HG02943 (cell line): Measurements from ENCODE around the gene IRGC.
"Not testable (repeated sequence)": the region's sequence is repeated elsewhere in the genome, so short reads cannot be mapped to it uniquely, and the experiment has no call there.

Source experiments
- ATAC-seq: cut with Tn5 transposase; IDR thresholded peaks from one replicate; pipeline ENCODE4 v1.9.1; 2021; ENCODE audit warnings: mild to moderate bottlenecking, low read depth, moderate library complexity; ENCODE audit not compliant: unreplicated experiment

The IRGC gene, protein sequence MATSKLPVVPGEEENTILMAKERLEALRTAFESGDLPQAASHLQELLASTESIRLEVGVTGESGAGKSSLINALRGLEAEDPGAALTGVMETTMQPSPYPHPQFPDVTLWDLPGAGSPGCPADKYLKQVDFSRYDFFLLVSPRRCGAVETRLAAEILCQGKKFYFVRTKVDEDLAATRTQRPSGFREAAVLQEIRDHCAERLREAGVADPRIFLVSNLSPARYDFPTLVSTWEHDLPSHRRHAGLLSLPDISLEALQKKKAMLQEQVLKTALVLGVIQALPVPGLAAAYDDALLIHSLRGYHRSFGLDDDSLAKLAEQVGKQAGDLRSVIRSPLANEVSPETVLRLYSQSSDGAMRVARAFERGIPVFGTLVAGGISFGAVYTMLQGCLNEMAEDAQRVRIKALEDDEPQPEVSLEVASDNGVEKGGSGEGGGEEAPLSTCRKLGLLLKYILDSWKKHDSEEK

DNA sequence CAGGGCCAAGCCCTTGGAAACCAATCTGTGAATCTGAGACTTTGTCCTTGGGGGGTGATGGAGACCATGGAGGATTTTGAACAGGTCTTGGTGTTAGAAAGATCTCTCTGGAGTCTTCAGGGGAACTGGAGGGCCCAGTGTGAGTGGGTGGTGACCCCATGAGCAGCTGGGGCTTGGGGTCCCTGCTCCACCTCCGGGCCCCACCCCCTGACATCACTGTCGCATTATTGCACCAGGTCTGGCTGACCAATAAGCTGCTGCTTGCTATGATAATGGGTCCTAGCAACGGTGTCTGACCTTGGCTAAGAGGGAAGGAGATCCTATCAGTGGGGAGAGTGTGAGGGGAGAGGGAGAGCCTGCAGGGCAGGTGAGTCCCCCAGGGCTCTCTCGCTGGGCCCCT, at the start of gene IRGC:
Gene IRGC (plus strand): TSS at position 301 of the 400 bp plus-strand sequence. CDS start 2,483 bp downstream, outside the sequence.
- no peak for ATAC-seq

DNA sequence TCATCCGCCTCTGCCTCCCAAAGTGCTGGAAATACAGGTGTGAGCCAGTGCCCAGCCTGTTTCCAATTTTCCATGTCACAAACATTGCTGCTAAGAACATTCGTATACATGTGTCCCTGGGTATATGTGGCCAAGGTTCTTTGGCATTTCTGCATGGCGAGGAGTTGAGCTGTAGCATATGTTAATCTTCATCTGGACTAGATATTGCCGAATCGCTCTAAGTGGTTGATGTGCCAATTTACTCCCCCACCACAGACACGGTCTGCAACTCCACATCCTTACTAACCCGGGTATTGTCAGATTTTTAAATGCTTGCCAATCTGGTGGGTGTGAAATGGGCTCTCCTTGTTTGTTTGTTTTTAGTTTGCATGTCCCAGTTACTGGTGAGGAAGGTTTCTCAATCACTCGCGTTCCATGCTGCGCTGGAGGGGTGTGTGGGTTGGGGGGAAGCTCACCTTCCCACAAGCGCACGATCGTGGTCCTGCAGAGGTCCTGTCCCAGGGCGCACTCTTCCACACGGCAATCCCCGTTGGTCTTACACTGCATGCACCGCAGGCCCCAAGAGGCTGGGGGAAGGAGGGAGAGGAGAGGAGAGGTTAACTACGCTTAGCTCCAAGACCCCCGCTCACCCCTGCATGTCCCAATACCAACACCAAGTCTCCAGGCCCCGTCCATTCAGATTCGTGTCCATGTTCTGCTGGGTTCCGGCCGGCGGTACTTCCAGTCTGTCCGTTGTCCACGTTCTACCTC, 48.6 kb upstream of the IRGC start:
- ATAC-seq, result no peak

DNA sequence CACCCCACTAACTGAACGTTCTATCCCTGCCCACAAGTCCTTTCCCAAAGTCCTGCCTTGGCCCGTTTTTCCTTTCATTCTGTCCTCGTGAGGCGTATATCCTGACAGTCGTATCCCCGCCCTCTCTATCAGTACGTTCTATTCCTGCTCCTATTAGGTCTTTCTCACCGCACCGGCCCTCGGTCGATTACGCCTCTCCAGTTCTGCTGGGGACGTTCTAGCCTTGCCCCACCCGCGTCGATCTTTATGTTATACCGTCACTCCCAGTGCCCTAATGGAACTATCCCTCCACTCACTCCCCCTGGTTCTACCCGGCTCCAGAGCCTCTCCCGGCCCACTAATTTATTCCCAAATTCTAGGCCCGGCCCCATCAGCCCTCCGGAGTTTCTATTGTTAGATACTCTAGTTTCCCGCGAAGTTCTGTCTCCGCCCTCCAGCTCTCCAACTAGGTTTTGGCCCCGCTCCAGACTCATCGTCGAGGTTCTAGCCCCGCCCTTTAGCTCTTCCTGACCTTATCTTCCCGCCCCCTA, 47.9 kb upstream of the IRGC start:
- ATAC-seq, result no peak

DNA sequence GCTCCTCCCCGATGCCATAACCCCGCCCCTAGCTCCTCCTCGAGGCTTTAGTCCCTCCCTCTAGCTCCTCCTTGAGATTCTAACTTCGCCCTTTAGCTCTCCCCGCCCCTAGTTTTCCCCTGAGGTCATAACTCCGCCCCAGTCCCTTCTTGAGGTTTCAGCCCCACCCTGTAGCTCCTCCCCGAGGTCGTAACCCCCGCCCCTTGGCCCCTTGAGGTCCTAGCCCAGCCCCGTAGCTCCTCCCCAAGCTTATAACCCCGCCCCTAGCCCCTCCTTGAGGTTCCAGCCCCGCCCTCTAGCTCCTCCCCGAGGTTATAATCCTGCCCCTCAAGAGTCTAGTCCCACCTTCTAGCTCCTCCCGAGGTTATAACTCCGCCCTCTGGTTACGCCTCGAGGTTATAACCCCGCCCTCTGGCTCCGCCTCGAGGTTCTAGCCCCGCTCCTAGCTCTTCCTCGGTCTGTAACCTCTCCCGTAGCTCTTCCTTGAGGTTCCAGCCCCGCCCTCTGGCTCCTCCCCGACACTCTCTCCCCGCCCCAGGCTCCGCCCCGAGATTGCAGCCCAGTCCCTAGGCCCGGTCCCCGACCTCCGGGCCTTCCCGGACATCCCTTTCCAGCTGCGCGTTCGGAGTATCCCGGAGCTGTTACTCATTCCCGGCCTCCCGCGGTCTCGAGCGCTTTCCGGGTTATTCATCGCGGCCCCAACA, 47.3 kb upstream of the IRGC start:
- ATAC-seq, result peak; percentile 84

DNA sequence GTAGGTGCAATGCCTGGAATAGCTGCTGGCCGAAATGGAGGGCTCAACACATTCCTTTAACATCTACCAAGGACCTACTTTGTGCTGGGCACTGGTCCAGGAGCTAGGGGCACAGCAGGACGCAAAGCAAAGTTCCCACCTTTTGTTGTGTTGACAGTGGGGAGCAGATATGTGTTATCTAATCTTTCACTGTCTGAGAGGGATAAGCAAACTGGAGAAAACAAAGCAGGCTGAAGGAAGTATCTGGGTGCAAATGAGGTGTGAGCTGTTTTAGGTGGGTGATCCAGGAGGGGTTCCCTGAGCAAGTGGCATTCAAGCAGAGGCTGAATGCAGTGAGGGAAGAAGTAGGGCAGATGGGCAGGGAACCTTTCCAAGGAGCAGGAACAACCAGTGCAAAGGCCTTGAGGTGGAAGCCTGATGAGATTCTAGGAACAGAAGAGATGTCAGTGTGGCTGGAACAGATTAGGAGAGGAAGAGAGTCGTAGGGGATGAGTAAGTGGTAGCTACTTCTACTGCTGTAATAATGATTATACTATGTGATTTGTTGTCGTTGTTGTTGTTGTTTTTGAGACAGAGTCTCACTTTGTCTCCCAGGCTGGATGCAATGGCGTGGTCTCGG, 43.7 kb upstream of the IRGC start:
- ATAC-seq, result no peak

DNA sequence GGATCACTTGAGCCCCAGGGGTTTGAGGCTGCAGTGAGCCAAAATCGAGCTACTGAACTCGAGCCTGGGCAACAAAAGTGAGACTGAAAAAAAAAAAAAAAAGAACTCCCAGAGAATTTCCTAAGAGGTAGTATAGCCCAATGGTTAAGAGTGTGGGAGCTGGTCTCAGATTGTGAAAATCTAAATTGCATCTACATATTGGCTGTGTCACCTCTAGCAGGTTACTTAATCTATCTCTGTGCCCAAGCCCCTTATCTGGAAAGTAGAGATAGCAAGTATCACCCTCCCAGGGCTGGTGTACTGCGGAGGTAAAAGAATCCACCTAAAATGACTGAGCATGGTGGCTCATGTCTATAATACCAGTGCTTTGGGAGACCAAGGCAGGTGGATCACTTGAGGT, 42.2 kb upstream of the IRGC start:
- no peak for ATAC-seq

DNA sequence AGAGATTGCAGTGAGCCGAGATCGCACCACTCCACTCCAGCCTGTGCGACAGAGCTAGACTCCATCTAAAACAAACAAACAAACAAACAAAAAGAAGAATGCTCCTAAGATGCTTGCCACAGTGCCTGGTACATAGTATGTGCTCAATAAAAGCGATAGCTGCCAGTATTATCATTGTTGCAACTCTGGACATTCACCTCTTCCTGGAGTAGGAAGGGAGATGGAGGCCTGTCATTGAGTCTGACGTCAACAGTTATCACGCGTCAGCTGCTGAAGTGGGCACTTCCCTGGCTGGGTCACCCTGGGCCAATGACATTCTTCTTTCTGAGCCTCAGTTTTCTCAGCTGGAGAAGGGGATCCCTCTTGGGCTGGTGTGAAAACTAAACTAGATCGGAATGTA, 41.7 kb upstream of the IRGC start:
- ATAC-seq, result no peak

DNA sequence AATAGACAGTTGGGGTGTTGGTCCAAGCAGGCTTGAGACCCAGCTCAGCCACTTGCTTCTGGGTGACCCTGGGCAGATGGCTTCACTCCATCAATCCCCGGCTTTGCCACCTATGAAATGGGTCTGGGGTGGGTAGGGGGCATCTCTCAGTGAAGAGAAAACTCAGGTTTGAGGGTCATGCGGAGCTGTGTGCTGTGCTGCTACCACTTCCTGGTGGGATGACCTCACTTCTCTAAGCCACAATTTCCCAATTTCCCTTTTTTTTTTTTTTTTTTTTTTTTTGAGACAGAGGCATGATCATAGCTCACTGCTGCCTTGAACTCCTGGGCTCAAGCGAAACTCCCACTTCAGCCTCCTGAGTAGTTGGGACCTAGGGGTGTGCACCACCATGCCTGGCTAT, 41.3 kb upstream of the IRGC start:
- ATAC-seq, result no peak

DNA sequence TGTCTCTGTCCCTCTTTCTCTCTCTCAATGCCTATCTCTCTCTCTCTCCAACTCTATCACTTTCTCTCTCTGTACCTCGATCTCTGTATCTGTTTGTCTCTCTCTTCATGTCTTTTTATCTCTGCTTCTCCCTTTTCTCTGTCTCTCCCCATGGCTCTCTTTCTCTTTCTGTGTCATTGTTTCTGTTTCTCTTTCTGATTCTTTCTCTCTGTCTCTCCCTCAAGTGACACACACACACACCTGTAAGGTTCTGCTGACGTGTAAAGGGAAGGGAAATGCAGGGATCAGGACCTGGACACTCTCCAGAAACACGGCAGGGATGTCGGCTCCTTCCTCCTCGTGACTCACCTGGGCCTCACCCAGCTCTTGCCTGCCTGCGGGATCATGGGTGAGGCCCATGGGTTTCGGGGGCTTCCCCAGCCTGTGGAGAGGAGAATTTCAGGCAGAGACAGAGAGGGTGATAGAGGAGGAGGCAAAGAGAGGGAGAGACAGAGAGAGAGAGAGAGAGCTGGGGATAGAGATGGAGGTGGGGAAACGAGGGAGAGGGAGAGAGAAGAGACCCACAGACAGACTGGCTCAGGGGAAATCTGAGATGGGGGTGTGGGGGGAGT, 40.5 kb upstream of the IRGC start:
- peak; percentile 69 for ATAC-seq

DNA sequence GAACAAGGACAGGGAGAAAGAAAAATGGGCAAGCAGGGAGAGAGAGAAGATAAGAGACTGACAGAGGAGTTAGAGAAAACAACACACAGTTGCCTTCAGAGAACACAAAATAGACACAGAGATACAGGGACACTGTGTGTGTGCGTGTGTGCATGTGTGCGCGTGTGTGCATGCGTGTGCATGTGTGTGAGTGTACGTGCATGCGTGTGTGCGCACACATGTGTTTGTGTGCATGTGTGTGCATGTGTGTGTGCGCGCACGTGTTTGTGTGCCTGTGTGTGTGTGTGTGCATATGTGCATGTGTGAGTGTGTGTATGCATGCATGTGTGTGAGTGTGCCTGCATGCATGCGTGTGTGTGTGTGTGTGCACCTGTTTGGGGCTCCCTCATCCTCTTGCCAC, 40.0 kb upstream of the IRGC start:
- ATAC-seq, result no peak

DNA sequence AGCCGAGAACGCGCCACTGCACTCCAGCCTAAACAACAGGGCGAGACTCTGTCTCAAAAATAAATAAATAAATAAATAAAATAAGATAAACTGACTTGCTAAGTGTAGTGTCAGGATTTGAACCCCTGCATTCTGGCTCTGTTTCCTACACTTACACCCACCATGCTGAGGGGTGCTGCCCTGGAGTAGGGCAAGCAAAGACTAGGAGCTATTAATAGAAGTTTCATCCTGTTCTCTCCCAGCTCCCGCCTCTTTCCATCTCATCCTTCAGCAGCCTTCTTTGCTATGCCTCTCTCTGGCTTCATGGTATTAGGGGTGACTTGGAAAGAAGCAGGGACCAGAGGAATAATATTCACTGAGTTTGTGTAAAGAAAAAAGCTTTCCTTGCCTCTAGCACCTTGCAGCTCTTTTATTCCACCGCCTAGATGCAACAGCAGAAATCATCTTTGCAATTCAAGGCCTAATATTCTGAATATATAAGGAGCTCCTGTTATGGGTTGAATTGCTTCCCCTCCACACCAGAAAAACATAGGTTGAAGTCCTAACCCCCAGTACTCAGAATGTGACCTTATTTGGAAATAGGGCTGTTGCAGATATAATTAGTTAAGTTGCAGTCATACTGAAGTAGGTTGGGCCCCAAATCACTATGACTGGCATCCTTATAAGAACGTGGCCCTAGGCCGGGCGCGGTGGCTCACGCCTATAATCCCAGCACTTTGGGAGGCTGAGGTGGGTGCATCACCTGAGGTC, 37.2 kb upstream of the IRGC start:
- ATAC-seq, result no peak

DNA sequence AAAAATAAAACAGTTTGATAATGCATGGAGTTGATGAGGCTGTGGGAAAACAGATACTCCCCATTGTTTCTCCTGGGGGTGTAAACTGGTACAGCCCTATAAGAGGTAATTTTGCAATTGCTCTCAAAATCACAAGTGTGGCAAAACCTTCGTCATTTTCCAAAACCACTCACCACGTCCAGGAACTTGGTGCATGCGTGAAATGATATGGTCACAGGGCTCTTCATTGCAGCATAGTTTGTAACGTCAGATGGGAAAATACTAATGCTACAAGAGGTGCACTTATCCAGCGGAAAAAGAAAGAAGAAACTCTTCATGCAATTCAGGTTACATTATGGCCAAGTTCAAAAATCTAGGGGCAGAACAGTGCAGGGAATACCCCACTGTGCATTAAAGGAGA, 34.1 kb upstream of the IRGC start:
- no peak for ATAC-seq

DNA sequence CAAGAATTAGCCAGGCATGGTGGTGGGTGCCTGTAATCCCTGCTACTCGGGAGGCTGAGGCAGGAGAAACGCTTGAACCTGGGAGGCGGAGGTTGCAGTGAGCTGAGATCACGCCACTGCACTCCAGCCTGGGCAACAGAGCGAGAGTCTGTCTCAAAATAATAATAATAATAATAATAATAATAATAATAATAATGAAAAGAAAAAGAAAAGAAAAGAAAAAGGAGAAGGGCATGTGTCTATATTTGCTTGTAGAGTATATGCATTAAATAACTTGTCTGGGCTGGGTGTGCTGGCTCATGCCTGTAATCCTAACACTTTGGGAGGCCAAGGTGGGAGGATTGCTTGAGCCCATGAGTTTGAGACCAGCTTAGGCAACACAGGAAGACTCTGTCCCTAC, 33.6 kb upstream of the IRGC start:
- not testable (repeated sequence) for ATAC-seq

DNA sequence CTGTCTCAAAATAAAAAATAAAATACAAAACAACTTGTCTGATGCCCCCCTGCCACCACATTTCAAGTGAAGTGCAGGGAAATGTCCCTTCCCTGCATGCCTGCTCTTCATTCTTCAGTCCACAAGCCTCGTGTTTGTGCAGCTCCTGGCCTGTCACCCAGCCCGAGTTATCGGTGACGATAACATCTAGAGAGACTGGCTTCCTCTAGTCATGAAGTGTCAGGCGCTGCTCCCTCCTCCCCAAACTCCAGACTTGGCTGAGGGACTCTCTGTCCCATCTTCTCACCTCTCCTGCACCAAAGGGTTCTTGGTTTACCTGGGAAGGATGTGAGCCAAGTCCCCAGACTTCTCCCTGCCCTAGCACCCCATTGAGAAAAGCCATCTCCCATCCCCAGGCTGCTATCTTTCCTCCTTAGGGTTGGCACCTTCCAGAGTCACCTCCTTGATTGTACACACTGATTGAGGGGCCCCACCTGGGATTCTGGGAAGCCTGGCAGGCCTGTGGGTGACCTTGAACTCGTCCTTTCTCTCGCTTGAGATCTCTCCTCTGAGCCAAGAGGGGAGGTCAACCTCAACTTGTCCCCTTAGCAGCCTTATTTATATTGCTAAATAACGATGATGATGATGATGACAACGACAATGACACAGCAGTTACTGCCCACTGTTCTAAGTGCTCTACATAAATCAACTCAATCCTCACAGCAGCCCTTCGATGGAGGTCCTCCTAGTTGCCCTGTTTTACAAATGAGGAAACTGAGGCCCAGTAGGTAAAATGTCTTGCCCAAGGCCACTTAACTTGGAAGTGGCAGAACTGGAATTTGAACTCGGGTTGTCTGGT, 32.8 kb upstream of the IRGC start:
- ATAC-seq, result no peak

DNA sequence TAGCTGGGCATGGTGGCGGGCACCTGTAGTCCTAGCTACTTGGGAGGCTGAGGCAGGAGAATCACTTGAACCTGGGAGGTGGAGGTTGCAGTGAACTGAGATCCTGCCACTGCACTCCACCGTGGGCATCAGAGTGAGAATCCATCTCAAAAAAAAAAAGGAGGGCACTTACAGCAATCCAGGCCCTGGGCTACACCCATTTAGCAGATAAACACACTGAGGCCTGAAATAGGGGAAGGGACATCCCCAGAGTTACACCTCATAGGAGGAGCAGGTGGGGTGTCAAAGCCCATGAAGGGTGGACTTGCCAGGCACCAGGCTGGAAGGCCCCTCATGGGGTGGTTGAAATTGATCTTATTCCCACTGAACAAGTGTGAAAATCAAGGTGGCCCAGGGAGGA, 32.0 kb upstream of the IRGC start:
- ATAC-seq, result no peak

DNA sequence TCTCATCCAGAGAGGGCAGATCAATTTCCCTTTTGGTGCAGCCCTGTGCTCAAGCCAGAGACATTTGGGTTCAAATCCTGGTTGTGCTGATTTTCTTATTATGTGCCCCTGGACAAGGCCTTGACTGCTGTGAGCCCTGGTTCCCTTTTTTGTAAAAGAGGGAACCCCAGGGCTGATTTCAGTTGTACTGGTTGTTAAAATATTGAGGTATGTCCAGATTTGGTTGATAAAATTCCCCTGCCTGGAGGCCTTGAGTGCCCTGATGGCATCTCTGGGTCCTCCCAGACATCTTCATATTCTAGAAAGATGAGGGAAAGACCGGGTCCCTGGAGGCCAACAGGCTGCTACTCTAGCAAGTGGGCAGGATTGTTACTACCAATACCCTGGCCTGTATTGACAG, 31.6 kb upstream of the IRGC start:
- ATAC-seq, result no peak

DNA sequence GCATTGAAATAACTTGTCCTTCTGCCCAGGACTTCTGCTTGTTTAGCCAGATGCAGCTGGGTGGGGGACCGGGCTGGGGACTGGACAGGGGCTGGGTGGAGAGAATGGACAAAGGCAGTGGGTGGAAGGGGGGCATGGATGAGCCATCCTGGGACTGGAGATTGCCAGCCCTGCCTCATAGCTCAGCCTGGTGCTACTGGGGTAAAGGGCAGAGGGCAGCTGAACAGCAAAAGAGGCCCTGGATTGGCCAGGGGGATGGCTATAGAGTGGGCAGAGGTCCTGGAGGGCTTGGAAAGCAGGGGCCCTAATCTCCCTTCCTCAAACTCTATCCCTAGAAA, 28.2 kb upstream of the IRGC start:
- no peak for ATAC-seq

DNA sequence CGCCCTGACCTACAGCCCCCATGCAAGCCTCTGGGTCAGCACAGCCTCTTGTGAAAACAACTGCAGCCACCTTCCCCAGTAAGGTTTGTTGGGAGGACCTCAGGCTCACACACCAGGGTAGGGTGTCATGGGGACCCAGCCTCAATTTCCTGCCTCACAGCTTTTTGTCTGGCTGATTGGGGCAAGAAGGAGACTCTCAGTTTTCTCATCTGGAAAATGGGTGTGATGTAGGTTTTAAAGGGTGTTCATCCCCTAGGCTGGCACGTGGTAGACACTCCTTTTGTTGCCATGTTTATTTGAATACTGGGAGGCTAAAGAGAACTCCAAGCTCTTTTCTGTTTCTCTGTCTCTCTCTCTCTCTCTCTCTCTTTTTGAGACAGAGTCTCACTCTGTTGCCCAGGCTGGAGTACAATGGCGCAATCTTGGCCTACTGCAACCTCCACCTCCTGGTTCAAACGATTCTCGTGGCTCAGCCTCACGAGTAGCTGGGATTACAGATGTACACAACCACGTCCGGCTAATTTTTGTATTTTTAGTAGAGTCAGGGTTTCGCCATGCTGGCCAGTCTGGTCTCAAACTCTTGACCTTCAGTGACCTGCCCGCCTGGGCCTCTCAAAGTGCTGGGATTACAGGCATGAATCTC, 27.7 kb upstream of the IRGC start:
- ATAC-seq, result no peak
